Type B pancreatic cell (in vitro differentiated cells): ENCODE measurements around the gene PML. TPM values are rescaled to one million over a fixed set of nuclear protein-coding genes. Genes with fewer than 3 reads are reported as not detected.
A peak's percentile ranks its signal among the peaks of the same experiment; 100 is the strongest.

ENCODE experiments used
- DNase-seq: peaks from one replicate; pipeline ENCODE4 v3.0.0; 2021; ENCODE audit warnings: mixed read lengths; ENCODE audit not compliant: unreplicated experiment; ENCODE audit errors: extremely low spot score
- H3K27ac Mint-ChIP-seq: 2 replicates; pipeline ENCODE4 v1.8.0; 2021; ENCODE audit warnings: mild to moderate bottlenecking, mixed read lengths
- H3K27me3 Mint-ChIP-seq: 2 replicates; pipeline ENCODE4 v1.8.0; 2021; ENCODE audit warnings: mixed read lengths
- H3K36me3 Mint-ChIP-seq: 2 replicates; pipeline ENCODE4 v1.8.0; 2021; ENCODE audit warnings: mixed read lengths
- H3K4me1 Mint-ChIP-seq: one replicate; pipeline ENCODE4 v1.8.0; 2021; ENCODE audit warnings: mixed read lengths; ENCODE audit not compliant: unreplicated experiment
- H3K4me3 Mint-ChIP-seq: 2 replicates; pipeline ENCODE4 v1.8.0; 2021; ENCODE audit warnings: mild to moderate bottlenecking, mixed read lengths
- H3K9me3 Mint-ChIP-seq: 2 replicates; pipeline ENCODE4 v1.8.0; 2021; ENCODE audit warnings: mixed read lengths
- CTCF ChIP-seq: fragments of 200-600 bp; sonication (generic); conservative IDR thresholded peaks from 2 replicates; pipeline ENCODE4 v1.5.0; 2021; ENCODE audit warnings: antibody characterized with exemption, mild to moderate bottlenecking
- total RNA-seq: library from RNA; stranded (reverse); gene quantifications from 2 replicates; pipeline ENCODE4 v1.2.1, GENCODE V29; 2021; ENCODE audit warnings: low replicate concordance

The PML gene
- total RNA-seq, 1 donor from 2014 or later, result 29.8 TPM

GRCh38 chr15:74036271-74037170 is 42.0 kb downstream of the PML start:
- peak; percentile 74 for TF ChIP-seq CTCF
- Mint-ChIP-seq H3K4me1 (peaks cover 14% of the 10 kb centered on the region), H3K36me3 (peaks cover 6% of the 10 kb centered on the region), H3K4me3 (no peak overlapping the region), H3K27me3 (no peaks in the 10 kb centered on the region), H3K27ac (peak overlapping the region; percentile 9), H3K9me3 (no peaks in the 10 kb centered on the region)
- DNase-seq, result no peak

- Mint-ChIP-seq H3K9me3 (no peaks in the 10 kb centered on the region), H3K27ac (peak overlapping the region; percentile 9), H3K36me3 (peaks cover 4% of the 10 kb centered on the region), H3K4me3 (no peak overlapping the region), H3K4me1 (peaks cover 14% of the 10 kb centered on the region), H3K27me3 (no peaks in the 10 kb centered on the region)
- no peak for DNase-seq
- TF ChIP-seq CTCF, result no peak
These were observed 42.9 kb downstream of the PML start for GRCh38 chr15:74037171-74038117.

GRCh38 chr15:74038707-74039655 is 44.5 kb downstream of the PML start:
- Mint-ChIP-seq H3K4me3 (no peak overlapping the region), H3K9me3 (no peaks in the 10 kb centered on the region), H3K4me1 (peaks cover 14% of the 10 kb centered on the region), H3K36me3 (peaks cover 7% of the 10 kb centered on the region), H3K27ac (no peak overlapping the region), H3K27me3 (no peaks in the 10 kb centered on the region)
- DNase-seq, result no peak
- no peak for TF ChIP-seq CTCF

- H3K27ac Mint-ChIP-seq, result no peak overlapping the region
- no peak for DNase-seq
- H3K27me3 Mint-ChIP-seq, result no peaks in the 10 kb centered on the region
These were observed 45.1 kb downstream of the PML start for GRCh38 chr15:74039656-74040010.

More at GRCh38 chr15:74039656-74040010, 45.1 kb downstream of the PML start:
- no peak for TF ChIP-seq CTCF
- Mint-ChIP-seq H3K4me1 (peaks cover 14% of the 10 kb centered on the region), H3K4me3 (no peak overlapping the region), H3K9me3 (no peaks in the 10 kb centered on the region), H3K36me3 (peaks cover 3% of the 10 kb centered on the region)
